ENCODE measurements around the gene PTGES3L.

PTGES3L gene

GRCh38 chr17:42979511-42980273, at the start of gene PTGES3L:
PTGES3L (minus strand) TSS chr17:42980080; CDS start chr17:42980053, 27 bp downstream.
- DNase-seq (ENCODE audit: low read depth in 2 of 3, low spot score in 2 of 3) = no peak

GRCh38 chr17:43028221-43028861, 48.5 kb upstream of the PTGES3L start:
- no peak for DNase-seq (ENCODE audit: low read depth in 2 of 3, low spot score in 2 of 3)

GRCh38 chr17:43027091-43028032, 47.5 kb upstream of the PTGES3L start:
- no peak for DNase-seq (ENCODE audit: low read depth in 2 of 3, low spot score in 2 of 3)

GRCh38 chr17:43026595-43026994, 46.7 kb upstream of the PTGES3L start:
- no peak for DNase-seq (ENCODE audit: low read depth in 2 of 3, low spot score in 2 of 3)

GRCh38 chr17:43025766-43026537, 46.1 kb upstream of the PTGES3L start:
- DNase-seq (ENCODE audit: low read depth in 2 of 3, low spot score in 2 of 3) = no peak

GRCh38 chr17:43025290-43025657, 45.4 kb upstream of the PTGES3L start:
- no peak for DNase-seq (ENCODE audit: low read depth in 2 of 3, low spot score in 2 of 3)

- peak; percentile 53 to 57 (median 55) for DNase-seq (ENCODE audit: low read depth in 2 of 3, low spot score in 2 of 3)
Measured at GRCh38 chr17:43024407-43025289, 44.8 kb upstream of the PTGES3L start, which contains the start of gene RND2. RND2 (plus strand) TSS chr17:43025231; CDS start chr17:43025348, 117 bp downstream.

GRCh38 chr17:43021741-43022512, 42.0 kb upstream of the PTGES3L start, which contains the start of gene VAT1:
VAT1 (minus strand) TSS chr17:43022385; CDS start chr17:43022322, 63 bp downstream.
- DNase-seq (ENCODE audit: low read depth in 2 of 3, low spot score in 2 of 3) = peak in 1 of 3 experiments; percentile 47

- no peak for DNase-seq (ENCODE audit: low read depth in 2 of 3, low spot score in 2 of 3)
Measured at GRCh38 chr17:43020789-43021740, 41.2 kb upstream of the PTGES3L start.

GRCh38 chr17:43020030-43020621, 40.2 kb upstream of the PTGES3L start:
- DNase-seq (ENCODE audit: low read depth in 2 of 3, low spot score in 2 of 3) = no peak

GRCh38 chr17:43019418-43019817, 39.5 kb upstream of the PTGES3L start:
- DNase-seq (ENCODE audit: low read depth in 2 of 3, low spot score in 2 of 3) = no peak

GRCh38 chr17:43018932-43019331, 39.1 kb upstream of the PTGES3L start:
- no peak for DNase-seq (ENCODE audit: low read depth in 2 of 3, low spot score in 2 of 3)

GRCh38 chr17:43018008-43018853, 38.4 kb upstream of the PTGES3L start:
- no peak for DNase-seq (ENCODE audit: low read depth in 2 of 3, low spot score in 2 of 3)

- no peak for DNase-seq (ENCODE audit: low read depth in 2 of 3, low spot score in 2 of 3)
Measured at GRCh38 chr17:43016216-43016615, 36.3 kb upstream of the PTGES3L start.

GRCh38 chr17:43015579-43015978, 35.7 kb upstream of the PTGES3L start:
- DNase-seq (ENCODE audit: low read depth in 2 of 3, low spot score in 2 of 3) = no peak
